Hepatocyte (in vitro differentiated cells): ENCODE results near the gene AOPEP. TPM values are rescaled to one million over a fixed set of nuclear protein-coding genes. Genes with fewer than 3 reads are reported as not detected.
A peak's percentile ranks its signal among the peaks of the same experiment; 100 is the strongest.

Experiments
- DNase-seq: peaks from one replicate; pipeline ENCODE4 v3.0.0-alpha.2; 2016; ENCODE audit warnings: low spot score
- H2AFZ ChIP-seq: fragments of 200-600 bp; sonication (generic); 2 replicates; pipeline ENCODE4 v1.6.0; 2016; ENCODE audit warnings: antibody characterized with exemption, mild to moderate bottlenecking
- H3K27ac ChIP-seq: fragments of 200-600 bp; sonication (generic); 2 replicates; pipeline ENCODE4 v1.5.1; 2016; ENCODE audit warnings: mild to moderate bottlenecking
- H3K27me3 ChIP-seq: fragments of 200-600 bp; sonication (generic); 2 replicates; pipeline ENCODE4 v1.6.1; 2016
- H3K36me3 ChIP-seq: fragments of 200-600 bp; sonication (generic); replicated peaks from 2 replicates; pipeline ENCODE4 v1.5.1; 2016; ENCODE audit warnings: low read depth; ENCODE audit not compliant: insufficient read depth
- H3K4me1 ChIP-seq: fragments of 200-600 bp; sonication (generic); 2 replicates; pipeline ENCODE4 v1.5.1; 2016; ENCODE audit warnings: mild to moderate bottlenecking, moderate library complexity; ENCODE audit not compliant: insufficient read depth
- H3K4me2 ChIP-seq: fragments of 200-600 bp; sonication (generic); 2 replicates; pipeline ENCODE4 v1.6.0; 2016
- H3K4me3 ChIP-seq: fragments of 200-600 bp; sonication (generic); 2 replicates; pipeline ENCODE4 v1.5.1; 2016; ENCODE audit warnings: mild to moderate bottlenecking
- H3K79me2 ChIP-seq: fragments of 200-600 bp; sonication (generic); 2 replicates; pipeline ENCODE4 v1.6.0; 2017; ENCODE audit warnings: mild to moderate bottlenecking
- H3K9me2 ChIP-seq: fragments of 200-600 bp; sonication (generic); replicated peaks from 2 replicates; pipeline ENCODE4 v1.6.0; 2017; ENCODE audit warnings: mild to moderate bottlenecking; ENCODE audit not compliant: insufficient read depth
- H3K9me3 ChIP-seq: fragments of 200-600 bp; sonication (generic); 2 replicates; pipeline ENCODE4 v1.5.1; 2016; ENCODE audit warnings: low read depth, mild to moderate bottlenecking
- H4K20me1 ChIP-seq: fragments of 200-600 bp; sonication (generic); 2 replicates; pipeline ENCODE4 v1.6.0; 2016; ENCODE audit warnings: mild to moderate bottlenecking; ENCODE audit not compliant: insufficient read depth, poor library complexity, severe bottlenecking
- CTCF ChIP-seq: fragments of 200-600 bp; sonication (generic); IDR thresholded peaks from 2 replicates; pipeline ENCODE4 v1.5.1; 2016; ENCODE audit warnings: antibody characterized with exemption, mild to moderate bottlenecking; ENCODE audit not compliant: poor library complexity
- EZH2 ChIP-seq: fragments of 200-600 bp; sonication (generic); IDR thresholded peaks from 2 replicates; pipeline ENCODE4 v1.6.1; 2016; ENCODE audit warnings: antibody characterized with exemption, mild to moderate bottlenecking, borderline replicate concordance
- EZH2phosphoT487 ChIP-seq: fragments of 200-600 bp; sonication (generic); IDR thresholded peaks from one replicate; pipeline ENCODE4 v1.6.1; 2018; ENCODE audit warnings: antibody characterized with exemption, mild to moderate bottlenecking, low read depth, moderate library complexity; ENCODE audit not compliant: unreplicated experiment, severe bottlenecking
- WGBS: methylation state at CpG from one replicate; pipeline ENCODE4 v1.1.6; 2016; ENCODE audit warnings: low lambda C conversion rate; ENCODE audit errors: missing lambda C conversion rate; 5-methylcytosine and 5-hydroxymethylcytosine counted together
- polyA plus RNA-seq: library from polyadenylated mRNA; unstranded; fragments of >200 nt; fragmentation: Nextera tagmentation; extraction: Ambion mirVana; gene quantifications from 2 replicates; pipeline ENCODE4 v1.2.1, GENCODE V29; 2016
- total RNA-seq: library from RNA; depleted of rRNA; stranded (reverse); fragments of >200 nt; gene quantifications from 2 replicates; pipeline ENCODE4 v1.2.3, GENCODE V29; 2014

AOPEP gene
- total and polyA plus RNA-seq, 2 experiments from 2014 or later, result 82.8 to 101 TPM

- no peaks in the 10 kb centered on the region for H4K20me1 ChIP-seq
- H3K36me3 ChIP-seq, result no peaks in the 10 kb centered on the region
- no peaks in the 10 kb centered on the region for H3K9me3 ChIP-seq
- no peak for TF ChIP-seq EZH2
- TF ChIP-seq EZH2phosphoT487, result no peak
- no peak for TF ChIP-seq CTCF
- WGBS, result 44% methylated on average over 12 of the region's 12 CpGs
- H3K4me2 ChIP-seq, result peak overlapping the region; percentile 9
- no peak overlapping the region for H2AFZ ChIP-seq
- peak overlapping the region; percentile 63 for H3K27ac ChIP-seq
- no peaks in the 10 kb centered on the region for H3K9me2 ChIP-seq
- peaks cover 18% of the 10 kb centered on the region for H3K79me2 ChIP-seq
- no peak for DNase-seq
- H3K4me1 ChIP-seq, result peaks cover 54% of the 10 kb centered on the region
- no peaks in the 10 kb centered on the region for H3K27me3 ChIP-seq
- H3K4me3 ChIP-seq, result no peak overlapping the region
Measured at GRCh38 chr9:94824913-94825610, 98.6 kb downstream of the AOPEP start.

- H3K36me3 ChIP-seq, result no peaks in the 10 kb centered on the region
- peak overlapping the region; percentile 63 for H3K27ac ChIP-seq
- DNase-seq, result no peak
- no peaks in the 10 kb centered on the region for H3K27me3 ChIP-seq
- H3K4me1 ChIP-seq, result peaks cover 54% of the 10 kb centered on the region
- WGBS, result 47% methylated on average over 4 of the region's 4 CpGs
- H3K4me3 ChIP-seq, result no peak overlapping the region
- no peak for TF ChIP-seq EZH2phosphoT487
- no peak for TF ChIP-seq EZH2
- TF ChIP-seq CTCF, result no peak
- no peak overlapping the region for H2AFZ ChIP-seq
- no peaks in the 10 kb centered on the region for H3K9me2 ChIP-seq
- no peaks in the 10 kb centered on the region for H3K9me3 ChIP-seq
- no peaks in the 10 kb centered on the region for H4K20me1 ChIP-seq
- peaks cover 16% of the 10 kb centered on the region for H3K79me2 ChIP-seq
- peak overlapping the region; percentile 9 for H3K4me2 ChIP-seq
Measured at GRCh38 chr9:94825611-94825958, 99.1 kb downstream of the AOPEP start.

GRCh38 chr9:94826044-94826443 is 99.5 kb downstream of the AOPEP start:
- Histone ChIP-seq H3K27me3 (no peaks in the 10 kb centered on the region), H3K36me3 (no peaks in the 10 kb centered on the region), H3K79me2 (peaks cover 19% of the 10 kb centered on the region), H3K4me1 (peaks cover 54% of the 10 kb centered on the region), H3K9me2 (no peaks in the 10 kb centered on the region), H3K4me3 (no peak overlapping the region), H4K20me1 (no peaks in the 10 kb centered on the region), H3K9me3 (no peaks in the 10 kb centered on the region), H3K27ac (peak overlapping the region; percentile 63), H2AFZ (no peak overlapping the region), H3K4me2 (no peak overlapping the region)
- TF ChIP-seq EZH2 (no peak), EZH2phosphoT487 (no peak), CTCF (no peak)
- 87% methylated on average over 9 of the region's 9 CpGs for WGBS
- no peak for DNase-seq
